Testis (tissue), 2 donors: ENCODE measurements around the gene CDKAL1.

Experiments used
- POLR2A ChIP-seq: fragments of 450-650 bp; IDR thresholded peaks from one replicate; pipeline ENCODE4 v1.6.1; 2017; ENCODE audit warnings: antibody characterized with exemption, mild to moderate bottlenecking, moderate library complexity
- TF ChIP-seq, protein P1 (sequence below), 3 experiments: fragments of 450-650 bp in 2 of 3; fragments of 200-600 bp in 1 of 3; sonication (generic) in 1 of 3; IDR thresholded peaks; one replicate each; pipeline ENCODE4 v1.5.1; 2016 to 2019; ENCODE audit warnings: antibody characterized with exemption in 3 of 3, mild to moderate bottlenecking in 2 of 3, moderate library complexity in 1 of 3

DNA sequence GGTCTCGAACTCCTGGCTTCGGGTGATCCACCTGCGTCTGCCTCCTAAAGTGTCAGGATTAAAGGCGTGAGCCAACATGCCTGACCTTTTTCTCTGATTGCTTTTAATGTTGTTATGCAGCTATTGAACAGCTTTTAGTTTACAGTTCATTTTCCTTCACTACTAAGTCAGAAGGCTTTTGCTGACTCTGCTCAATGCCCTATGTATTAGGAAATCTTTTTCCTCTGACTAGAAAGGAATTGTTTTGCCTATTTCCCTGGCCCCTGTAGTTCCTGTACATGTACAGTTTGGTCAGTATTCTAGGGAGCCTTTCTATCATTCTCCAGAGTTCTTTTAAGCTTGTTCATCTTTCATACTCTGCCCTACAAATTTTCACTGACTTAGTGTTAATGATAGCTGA lies 280.2 kb downstream of the CDKAL1 start:
- TF ChIP-seq POLR2A, result no peak
- TF ChIP-seq, protein P1, sequence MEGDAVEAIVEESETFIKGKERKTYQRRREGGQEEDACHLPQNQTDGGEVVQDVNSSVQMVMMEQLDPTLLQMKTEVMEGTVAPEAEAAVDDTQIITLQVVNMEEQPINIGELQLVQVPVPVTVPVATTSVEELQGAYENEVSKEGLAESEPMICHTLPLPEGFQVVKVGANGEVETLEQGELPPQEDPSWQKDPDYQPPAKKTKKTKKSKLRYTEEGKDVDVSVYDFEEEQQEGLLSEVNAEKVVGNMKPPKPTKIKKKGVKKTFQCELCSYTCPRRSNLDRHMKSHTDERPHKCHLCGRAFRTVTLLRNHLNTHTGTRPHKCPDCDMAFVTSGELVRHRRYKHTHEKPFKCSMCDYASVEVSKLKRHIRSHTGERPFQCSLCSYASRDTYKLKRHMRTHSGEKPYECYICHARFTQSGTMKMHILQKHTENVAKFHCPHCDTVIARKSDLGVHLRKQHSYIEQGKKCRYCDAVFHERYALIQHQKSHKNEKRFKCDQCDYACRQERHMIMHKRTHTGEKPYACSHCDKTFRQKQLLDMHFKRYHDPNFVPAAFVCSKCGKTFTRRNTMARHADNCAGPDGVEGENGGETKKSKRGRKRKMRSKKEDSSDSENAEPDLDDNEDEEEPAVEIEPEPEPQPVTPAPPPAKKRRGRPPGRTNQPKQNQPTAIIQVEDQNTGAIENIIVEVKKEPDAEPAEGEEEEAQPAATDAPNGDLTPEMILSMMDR (IDR thresholded peaks at IDR 0.05), result no peak
